Astrocyte (in vitro differentiated cells and primary cell): ENCODE data around the gene DLG3. TPM values are rescaled to one million over a fixed set of nuclear protein-coding genes. Genes with fewer than 3 reads are reported as not detected.

Experiments used
- DNase-seq: peaks from one replicate; pipeline ENCODE4 v3.0.0-alpha.2; 2010; ENCODE audit warnings: low read depth
- FAIRE-seq: peaks from 2 replicates; lab custom pipeline; 2011; peaks lifted over from hg19 to GRCh38; lab: Jason Lieb, UNC
- H2AFZ ChIP-seq: 2 replicates; pipeline ENCODE4 v1.6.0; 2012; ENCODE audit warnings: low read depth, low read length, inconsistent platforms
- H3K27ac ChIP-seq: 2 replicates; pipeline ENCODE4 v1.5.1; 2011; ENCODE audit warnings: low read depth, low read length, inconsistent platforms
- H3K27me3 ChIP-seq: 2 replicates; pipeline ENCODE4 v1.6.0; 2011; ENCODE audit warnings: low read length, inconsistent platforms; ENCODE audit not compliant: insufficient read depth
- H3K36me3 ChIP-seq: 2 replicates; pipeline ENCODE4 v1.5.1; 2011; ENCODE audit warnings: low read length, inconsistent platforms; ENCODE audit not compliant: insufficient read depth
- H3K4me1 ChIP-seq: 2 replicates; pipeline ENCODE4 v1.5.1; 2011; ENCODE audit warnings: low read length, inconsistent platforms; ENCODE audit not compliant: insufficient read depth
- H3K4me2 ChIP-seq: 2 replicates; pipeline ENCODE4 v1.6.0; 2012; ENCODE audit warnings: low read length, inconsistent platforms
- H3K4me3 ChIP-seq: 2 replicates; pipeline ENCODE4 v1.5.1; 2011; ENCODE audit warnings: low read depth, mild to moderate bottlenecking, low read length, inconsistent platforms; ENCODE audit not compliant: insufficient read depth
- H3K79me2 ChIP-seq: 2 replicates; pipeline ENCODE4 v1.6.0; 2012; ENCODE audit warnings: mild to moderate bottlenecking, low read length, inconsistent platforms; ENCODE audit not compliant: insufficient read depth
- H3K9ac ChIP-seq: 2 replicates; pipeline ENCODE4 v1.6.0; 2012; ENCODE audit warnings: mild to moderate bottlenecking, low read length, inconsistent platforms
- H3K9me3 ChIP-seq: 2 replicates; pipeline ENCODE4 v1.5.1; 2012; ENCODE audit warnings: low read depth, mild to moderate bottlenecking, low read length, inconsistent platforms; ENCODE audit not compliant: insufficient read depth
- H4K20me1 ChIP-seq: 2 replicates; pipeline ENCODE4 v1.6.0; 2012; ENCODE audit warnings: low read length, inconsistent platforms; ENCODE audit not compliant: insufficient read depth
- H3K27ac Mint-ChIP-seq: one replicate; pipeline ENCODE4 v1.8.0; 2021; ENCODE audit warnings: mild to moderate bottlenecking, mixed read lengths; ENCODE audit not compliant: unreplicated experiment
- H3K27me3 Mint-ChIP-seq: one replicate; pipeline ENCODE4 v1.8.0; 2021; ENCODE audit warnings: low read depth, mixed read lengths; ENCODE audit not compliant: unreplicated experiment
- H3K36me3 Mint-ChIP-seq: one replicate; pipeline ENCODE4 v1.8.0; 2021; ENCODE audit warnings: low read depth, mixed read lengths; ENCODE audit not compliant: unreplicated experiment
- H3K4me1 Mint-ChIP-seq: one replicate; pipeline ENCODE4 v1.8.0; 2021; ENCODE audit warnings: low read depth, mixed read lengths; ENCODE audit not compliant: unreplicated experiment
- H3K4me3 Mint-ChIP-seq: one replicate; pipeline ENCODE4 v1.8.0; 2021; ENCODE audit warnings: mild to moderate bottlenecking, moderate library complexity, mixed read lengths; ENCODE audit not compliant: unreplicated experiment
- H3K9me3 Mint-ChIP-seq: one replicate; pipeline ENCODE4 v1.8.0; 2021; ENCODE audit warnings: mild to moderate bottlenecking, mixed read lengths; ENCODE audit not compliant: unreplicated experiment
- CTCF ChIP-seq: IDR thresholded peaks from 2 replicates; pipeline ENCODE4 v1.5.1; 2011; ENCODE audit warnings: low read depth, mild to moderate bottlenecking, inconsistent platforms, low read length, moderate library complexity; ENCODE audit not compliant: insufficient read depth
- EZH2 ChIP-seq: IDR thresholded peaks from 2 replicates; pipeline ENCODE4 v1.6.1; 2012; ENCODE audit warnings: mild to moderate bottlenecking, low read length, inconsistent platforms; ENCODE audit not compliant: insufficient read depth
- total RNA-seq: library from RNA; stranded (reverse); gene quantifications from 2 replicates; pipeline ENCODE4 v1.2.1, GENCODE V29; 2021

The DLG3 gene
- total RNA-seq, 1 donor from 2014 or later, result 15.2 TPM

GRCh38 chrX:70479247-70479921 is 34.7 kb downstream of the DLG3 start:
- H3K36me3 Mint-ChIP-seq, result no peaks in the 10 kb centered on the region
- no peaks in the 10 kb centered on the region for H3K9me3 ChIP-seq
- peak overlapping the region; percentile 84 for H3K9ac ChIP-seq
- DNase-seq (peak; percentile 68), FAIRE-seq (peak; percentile 82)
- peak overlapping the region; percentile 95 for H3K27ac ChIP-seq
- H4K20me1 ChIP-seq, result no peaks in the 10 kb centered on the region
- H3K4me1 ChIP-seq, result peaks cover 49% of the 10 kb centered on the region
- H3K9me3 Mint-ChIP-seq, result no peaks in the 10 kb centered on the region
- peak overlapping the region; percentile 12 for H2AFZ ChIP-seq
- peak overlapping the region; percentile 86 for H3K4me2 ChIP-seq
- no peaks in the 10 kb centered on the region for H3K27me3 Mint-ChIP-seq
- peaks cover 43% of the 10 kb centered on the region for H3K4me1 Mint-ChIP-seq
- no peaks in the 10 kb centered on the region for H3K79me2 ChIP-seq
- H3K36me3 ChIP-seq, result no peaks in the 10 kb centered on the region
- peak overlapping the region; percentile 47 for H3K4me3 ChIP-seq
- peak overlapping the region; percentile 97 for H3K27ac Mint-ChIP-seq
- TF ChIP-seq CTCF, result no peak
- TF ChIP-seq EZH2, result no peak
- no peaks in the 10 kb centered on the region for H3K27me3 ChIP-seq
- peak overlapping the region; percentile 64 for H3K4me3 Mint-ChIP-seq

- TF ChIP-seq EZH2, result no peak
- TF ChIP-seq CTCF, result no peak
- peak overlapping the region; percentile 84 for H3K9ac ChIP-seq
- no peaks in the 10 kb centered on the region for H3K79me2 ChIP-seq
- no peaks in the 10 kb centered on the region for H4K20me1 ChIP-seq
- H3K4me3 ChIP-seq, result peak overlapping the region; percentile 41
- Mint-ChIP-seq H3K4me3 (peak overlapping the region; percentile 57), H3K27me3 (no peaks in the 10 kb centered on the region), H3K36me3 (no peaks in the 10 kb centered on the region), H3K27ac (peak overlapping the region; percentile 97), H3K4me1 (peaks cover 43% of the 10 kb centered on the region), H3K9me3 (no peaks in the 10 kb centered on the region)
- H2AFZ ChIP-seq, result peak overlapping the region; percentile 18
- H3K27me3 ChIP-seq, result no peaks in the 10 kb centered on the region
- H3K4me2 ChIP-seq, result peak overlapping the region; percentile 86
- peaks cover 49% of the 10 kb centered on the region for H3K4me1 ChIP-seq
- peak overlapping the region; percentile 95 for H3K27ac ChIP-seq
- no peaks in the 10 kb centered on the region for H3K36me3 ChIP-seq
- no peak for DNase-seq
- H3K9me3 ChIP-seq, result no peaks in the 10 kb centered on the region
- peak; percentile 32 for FAIRE-seq
These were observed 35.5 kb downstream of the DLG3 start for GRCh38 chrX:70479922-70480659.

DNA sequence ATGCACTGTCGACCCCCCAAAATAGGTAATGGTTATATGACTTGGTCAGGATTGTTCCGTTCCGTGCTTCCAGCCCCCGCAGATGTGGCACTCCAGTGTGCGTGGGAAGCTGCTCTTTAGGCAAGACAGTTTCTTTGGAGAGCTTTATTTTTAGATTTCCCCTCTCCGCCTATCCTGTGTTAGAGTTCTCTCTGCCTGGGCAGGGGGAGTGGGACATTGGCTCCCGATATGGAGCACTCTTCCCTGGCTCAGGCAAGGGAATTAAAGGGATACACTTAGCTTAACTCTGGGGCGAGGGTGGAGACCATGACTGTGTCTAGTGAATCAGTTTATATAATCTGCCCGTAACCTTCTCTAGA is 36.0 kb downstream of the DLG3 start:
- Mint-ChIP-seq H3K4me1 (peaks cover 43% of the 10 kb centered on the region), H3K36me3 (no peaks in the 10 kb centered on the region), H3K4me3 (peak overlapping the region; percentile 57), H3K27me3 (no peaks in the 10 kb centered on the region), H3K27ac (peak overlapping the region; percentile 53), H3K9me3 (no peaks in the 10 kb centered on the region)
- FAIRE-seq (no peak), DNase-seq (peak; percentile 23)
- Histone ChIP-seq H3K9ac (peak overlapping the region; percentile 84), H3K27me3 (no peaks in the 10 kb centered on the region), H3K4me1 (peaks cover 49% of the 10 kb centered on the region), H2AFZ (peak overlapping the region; percentile 18), H3K4me2 (peak overlapping the region; percentile 86), H4K20me1 (no peaks in the 10 kb centered on the region), H3K9me3 (no peaks in the 10 kb centered on the region), H3K27ac (peak overlapping the region; percentile 95), H3K36me3 (no peaks in the 10 kb centered on the region), H3K79me2 (no peaks in the 10 kb centered on the region), H3K4me3 (peak overlapping the region; percentile 41)
- TF ChIP-seq EZH2 (no peak), CTCF (no peak)
